H1 (cell line): Measurements from ENCODE around the gene EAF2. TPM values are rescaled to one million over a fixed set of nuclear protein-coding genes. Genes with fewer than 3 reads are reported as not detected.
"Not testable (repeated sequence)": the region's sequence is repeated elsewhere in the genome, so short reads cannot be mapped to it uniquely, and the experiment has no call there.

Source experiments
- CTCF ChIA-PET: fragments of 300-600 bp; sonication (Branson Sonifier 250); formaldehyde crosslinking; loops from one replicate; lab custom pipeline; 2021; ENCODE audit not compliant: partially characterized antibody; lab: Charles Lee
- POLR2A ChIA-PET: fragments of 300-600 bp; sonication (Branson Sonifier 250); formaldehyde crosslinking; loops from one replicate; lab custom pipeline; 2021; ENCODE audit warnings: inconsistent platforms; ENCODE audit not compliant: partially characterized antibody; lab: Charles Lee
- DNase-seq, 2 experiments: peaks; one replicate each; pipeline versions ENCODE4 v3.0.0 to v3.0.0-alpha.2; 2010 to 2022; ENCODE audit warnings: low spot score in 2 of 2, low read depth in 1 of 2, mixed read lengths in 1 of 2
- FAIRE-seq: peaks from 2 replicates; lab custom pipeline; 2011; peaks lifted over from hg19 to GRCh38; lab: Jason Lieb, UNC
- H2AFZ ChIP-seq: 2 replicates; pipeline ENCODE4 v1.8.1; 2012; ENCODE audit warnings: low read length, inconsistent platforms
- H2AK5ac ChIP-seq: 2 replicates; pipeline ENCODE4 v1.6.1; 2013; ENCODE audit warnings: low read depth, low read length
- H2BK120ac ChIP-seq: replicated peaks from 2 replicates; pipeline ENCODE3; 2013; ENCODE audit warnings: low read depth, low read length, inconsistent platforms
- H2BK12ac ChIP-seq: 2 replicates; pipeline ENCODE4 v1.6.1; 2013; ENCODE audit warnings: low read depth, low read length
- H2BK15ac ChIP-seq: 2 replicates; pipeline ENCODE4 v1.6.1; 2013; ENCODE audit warnings: low read length
- H2BK20ac ChIP-seq: 2 replicates; pipeline ENCODE4 v1.6.1; 2013; ENCODE audit warnings: low read length
- H2BK5ac ChIP-seq: 2 replicates; pipeline ENCODE4 v1.6.1; 2013; ENCODE audit warnings: low read depth, low read length
- H3K14ac ChIP-seq: 2 replicates; pipeline ENCODE4 v1.6.1; 2013; ENCODE audit warnings: inconsistent platforms; ENCODE audit not compliant: insufficient read length
- H3K18ac ChIP-seq: 2 replicates; pipeline ENCODE4 v1.6.1; 2013; ENCODE audit warnings: low read length; ENCODE audit errors: extremely low read depth
- H3K23ac ChIP-seq: 2 replicates; pipeline ENCODE4 v1.6.1; 2013; ENCODE audit warnings: inconsistent platforms; ENCODE audit not compliant: insufficient read length
- H3K23me2 ChIP-seq: 2 replicates; pipeline ENCODE4 v1.6.1; 2013; ENCODE audit warnings: low read depth, low read length
- H3K27ac ChIP-seq: 2 replicates; pipeline ENCODE4 v1.6.1; 2011; ENCODE audit warnings: low read depth, low read length, inconsistent platforms
- H3K27me3 ChIP-seq, 4 experiments: replicated peaks in 1 of 4; 1 replicate in 1 of 4; 2 replicates in 3 of 4; pipeline versions ENCODE4 v1.6.1 to v1.8.1; 2011 to 2013; ENCODE audit warnings: low read length in 3 of 4, mild to moderate bottlenecking in 3 of 4, inconsistent platforms in 2 of 4, mixed read lengths in 2 of 4, moderate library complexity in 1 of 4; ENCODE audit not compliant: control insufficient read depth in 3 of 4, insufficient read depth in 3 of 4; ENCODE audit errors: extremely low read depth in 1 of 4
- H3K36me3 ChIP-seq, 4 experiments: 2 replicates each; pipeline versions ENCODE4 v1.6.1 to v1.8.1; 2011 to 2013; ENCODE audit warnings: mild to moderate bottlenecking in 4 of 4, low read length in 3 of 4, moderate library complexity in 2 of 4, control low read depth in 1 of 4, inconsistent platforms in 1 of 4; ENCODE audit not compliant: insufficient read depth in 4 of 4, control insufficient read depth in 2 of 4
- H3K4ac ChIP-seq: replicated peaks from 2 replicates; pipeline ENCODE3; 2013; ENCODE audit warnings: low read length, low read depth, mixed read lengths, inconsistent platforms; ENCODE audit not compliant: insufficient read length
- H3K4me1 ChIP-seq, 4 experiments: replicated peaks in 1 of 4; 1 replicate in 1 of 4; 2 replicates in 3 of 4; pipeline versions ENCODE4 v1.6.1 to v1.8.1; 2011 to 2013; ENCODE audit warnings: low read length in 3 of 4, inconsistent platforms in 2 of 4, mixed read lengths in 1 of 4; ENCODE audit not compliant: insufficient read depth in 4 of 4, control insufficient read depth in 3 of 4
- H3K4me2 ChIP-seq, 2 experiments: 2 replicates each; pipeline versions ENCODE4 v1.6.1 to v1.8.1; 2011 to 2013; ENCODE audit warnings: low read depth in 2 of 2, low read length in 2 of 2, control low read depth in 1 of 2, inconsistent platforms in 1 of 2, mild to moderate bottlenecking in 1 of 2; ENCODE audit not compliant: insufficient read depth in 1 of 2
- H3K4me3 ChIP-seq, 4 experiments: fragments of 200-600, 300-600 bp in 1 of 4; sonication (generic), shearing (Covaris generic), sonication (Bioruptor Twin) in 1 of 4; 2 replicates each; pipeline versions ENCODE4 v1.5.1 to v1.8.1; 2011 to 2016; ENCODE audit warnings: low read length in 4 of 4, low read depth in 3 of 4, control low read depth in 2 of 4, inconsistent platforms in 2 of 4, mild to moderate bottlenecking in 2 of 4, mixed read lengths in 1 of 4, moderate library complexity in 1 of 4; ENCODE audit not compliant: insufficient read depth in 2 of 4; ENCODE audit errors: extremely low read depth in 1 of 4
- H3K56ac ChIP-seq: replicated peaks from 2 replicates; pipeline ENCODE3; 2013; ENCODE audit warnings: low read depth, mild to moderate bottlenecking, mixed read lengths, low read length, inconsistent platforms; ENCODE audit not compliant: insufficient read length
- H3K79me1 ChIP-seq: 2 replicates; pipeline ENCODE4 v1.6.1; 2013; ENCODE audit warnings: low read depth, low read length, control low read depth
- H3K79me2 ChIP-seq, 2 experiments: 2 replicates each; pipeline versions ENCODE4 v1.6.1 to v1.8.1; 2012 to 2013; ENCODE audit warnings: low read length in 2 of 2, mild to moderate bottlenecking in 2 of 2, inconsistent platforms in 1 of 2; ENCODE audit not compliant: insufficient read depth in 2 of 2, control insufficient read depth in 1 of 2
- H3K9ac ChIP-seq, 4 experiments: replicated peaks in 1 of 4; 1 replicate in 1 of 4; 2 replicates in 3 of 4; pipeline versions ENCODE4 v1.6.1 to v1.8.1; 2011 to 2013; ENCODE audit warnings: low read depth in 3 of 4, low read length in 3 of 4, control low read depth in 2 of 4, mild to moderate bottlenecking in 2 of 4, moderate library complexity in 2 of 4, inconsistent platforms in 1 of 4; ENCODE audit errors: extremely low read depth in 1 of 4
- H3K9me3 ChIP-seq, 2 experiments: 2 replicates each; pipeline versions ENCODE4 v1.6.1 to v1.8.1; 2012 to 2013; ENCODE audit warnings: mild to moderate bottlenecking in 2 of 2, moderate library complexity in 2 of 2, control low read depth in 1 of 2, inconsistent platforms in 1 of 2, low read depth in 1 of 2, low read length in 1 of 2, mixed read lengths in 1 of 2; ENCODE audit not compliant: insufficient read depth in 2 of 2
- H4K20me1 ChIP-seq, 2 experiments: replicated peaks in 1 of 2; 2 replicates each; pipeline versions ENCODE3 to v1.8.1; 2011 to 2013; ENCODE audit warnings: inconsistent platforms in 2 of 2, low read length in 2 of 2, mild to moderate bottlenecking in 1 of 2; ENCODE audit not compliant: insufficient read depth in 2 of 2, control insufficient read depth in 1 of 2
- H4K5ac ChIP-seq: 2 replicates; pipeline ENCODE4 v1.6.1; 2013; ENCODE audit warnings: low read length, low read depth, mixed read lengths, inconsistent platforms; ENCODE audit not compliant: insufficient read length
- H4K8ac ChIP-seq: 2 replicates; pipeline ENCODE4 v1.8.0; 2013; ENCODE audit warnings: mild to moderate bottlenecking, moderate library complexity, low read length, inconsistent platforms; ENCODE audit not compliant: insufficient read depth; ENCODE audit errors: extremely low read depth
- H4K91ac ChIP-seq: replicated peaks from 2 replicates; pipeline ENCODE3; 2013; ENCODE audit warnings: low read length, mixed read lengths, inconsistent platforms; ENCODE audit not compliant: insufficient read length
- WGBS, 2 experiments: shearing (Covaris generic) in 1 of 2; methylation state at CpG; one replicate each; pipeline versions ENCODE4 v1.1.6 to v1.1.7; 2013 to 2015; ENCODE audit warnings: low lambda C conversion rate in 2 of 2, mixed read lengths in 2 of 2, inconsistent platforms in 1 of 2, low coverage in 1 of 2, missing lambda C conversion rate in 1 of 2; ENCODE audit not compliant: insufficient replicate concordance in 2 of 2, insufficient coverage in 1 of 2, insufficient read length in 1 of 2; ENCODE audit errors: extremely low coverage in 1 of 2, missing lambda C conversion rate in 1 of 2; 5-methylcytosine and 5-hydroxymethylcytosine counted together
- polyA plus RNA-seq, 7 experiments: library from polyadenylated mRNA; depleted of rRNA in 3 of 7; stranded (reverse) in 5 of 7; unstranded in 2 of 7; fragments of >200 nt in 5 of 7; fragments of 200-250 nt in 2 of 7; gene quantifications; 1 replicate in 5 of 7; 2 replicates in 1 of 7; 4 replicates in 1 of 7; pipeline versions ENCODE4 v1.2.1 to v1.2.3, GENCODE V29; 2011 to 2013; ENCODE audit warnings: missing spikeins in 2 of 7, mixed read lengths in 2 of 7
- total RNA-seq: library from RNA; stranded (reverse); fragmentation: NEBNext Ultra II Directional; extraction: Animal tissue kit (Norgen Biotek cat#: 25700); gene quantifications from 2 replicates; pipeline ENCODE4 v1.2.1, GENCODE V29; 2021

EAF2 gene
- total and polyA plus RNA-seq, 2 of the 8 experiments (the other 6 are each of a cell fraction or from before 2014, with no cell fraction given) = 3.6 to 6.6 TPM

DNA sequence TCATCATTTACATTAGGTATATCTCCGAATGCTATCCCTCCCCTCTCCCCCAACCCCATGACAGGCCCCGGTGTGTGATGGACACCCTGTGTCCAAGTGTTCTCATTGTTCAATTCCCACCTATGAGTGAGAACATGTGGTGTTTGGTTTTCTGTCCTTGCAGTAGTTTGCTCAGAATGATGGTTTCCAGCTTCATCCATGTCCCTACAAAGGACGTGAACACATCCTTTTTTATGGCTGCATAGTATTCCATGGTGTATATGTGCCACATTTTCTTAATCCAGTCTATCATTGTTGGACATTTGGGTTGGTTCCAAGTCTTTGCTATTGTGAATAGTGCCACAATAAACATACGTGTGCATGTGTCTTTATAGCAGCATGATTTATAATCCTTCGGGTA lies 22.8 kb downstream of the EAF2 start:
- H3K9me3 ChIP-seq, H2BK12ac ChIP-seq, H3K9ac ChIP-seq, H4K91ac ChIP-seq, H2BK15ac ChIP-seq, H4K8ac ChIP-seq, H3K36me3 ChIP-seq, H3K4me3 ChIP-seq, H3K79me1 ChIP-seq, H4K5ac ChIP-seq, H3K18ac ChIP-seq, H2AK5ac ChIP-seq, POLR2A ChIA-PET, H3K23ac ChIP-seq, DNase-seq, H4K20me1 ChIP-seq, H2AFZ ChIP-seq, H3K27me3 ChIP-seq, H3K4me1 ChIP-seq, H3K79me2 ChIP-seq, FAIRE-seq, H2BK5ac ChIP-seq, H2BK120ac ChIP-seq, H3K23me2 ChIP-seq, H3K14ac ChIP-seq, H3K4ac ChIP-seq, H2BK20ac ChIP-seq, H3K27ac ChIP-seq, H3K4me2 ChIP-seq, H3K56ac ChIP-seq: not testable (repeated sequence)
- WGBS, 2 experiments = 93% methylated on average over 3 of the region's 5 CpGs; no CpG with 5 or more reads in 1 of the 2 experiments
- CTCF ChIA-PET = interaction anchor here (0.7 to 1.8 kb wide), 6 partner anchors 14 to 402 kb away, joined by 3 to 6 read pairs (median 3); no protein-coding TSS in a partner anchor

DNA sequence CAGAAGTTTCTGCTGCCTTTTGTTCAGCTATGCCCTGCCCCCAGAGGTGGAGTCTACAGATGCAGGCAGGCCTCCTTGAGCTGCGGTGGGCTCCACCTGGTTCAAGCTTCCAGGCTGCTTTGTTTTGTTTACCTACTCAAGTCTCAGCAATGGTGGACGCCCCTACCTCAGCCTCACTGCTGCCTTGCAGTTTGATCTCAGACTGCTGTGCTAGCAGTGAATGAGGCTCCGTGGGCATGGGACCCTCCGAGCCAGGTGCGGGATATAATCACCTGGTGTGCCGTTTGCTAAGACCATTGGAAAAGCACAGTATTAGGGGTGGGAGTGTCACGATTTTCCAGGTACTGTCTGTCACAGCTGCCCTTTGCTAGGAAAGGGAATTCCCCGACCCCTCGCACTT lies 28.2 kb downstream of the EAF2 start:
- not testable (repeated sequence) for H2AK5ac ChIP-seq, H3K4ac ChIP-seq, H3K4me1 ChIP-seq

More for the DNA sequence above, 28.2 kb downstream of the EAF2 start:
- H2AFZ ChIP-seq, H3K9ac ChIP-seq, H3K4me3 ChIP-seq, H4K5ac ChIP-seq, H3K14ac ChIP-seq, H3K23me2 ChIP-seq, H2BK120ac ChIP-seq, H4K8ac ChIP-seq, H3K56ac ChIP-seq, DNase-seq, POLR2A ChIA-PET, H3K79me2 ChIP-seq, H3K4me2 ChIP-seq, H2BK20ac ChIP-seq, H3K79me1 ChIP-seq, H2BK15ac ChIP-seq, H4K91ac ChIP-seq, H3K18ac ChIP-seq, H3K27ac ChIP-seq, H3K23ac ChIP-seq, H2BK5ac ChIP-seq, H4K20me1 ChIP-seq, FAIRE-seq, H3K36me3 ChIP-seq, H3K27me3 ChIP-seq, H2BK12ac ChIP-seq: not testable (repeated sequence)
- CTCF ChIA-PET = interaction anchor here (2.8 kb wide), 1 partner anchor 132 kb away, joined by 7 read pairs; no protein-coding TSS in a partner anchor
- peaks cover 10 to 18% of the 10 kb centered on the region in 2 experiments for H3K9me3 ChIP-seq
- 93% methylated on average over 8 of the region's 9 CpGs; no CpG with 5 or more reads in 1 of the 2 experiments for WGBS, 2 experiments
